SK-MEL-5 (cell line): ENCODE measurements around the gene LIN9. TPM values are rescaled to one million over a fixed set of nuclear protein-coding genes. Genes with fewer than 3 reads are reported as not detected.
"Not testable (repeated sequence)": the region's sequence is repeated elsewhere in the genome, so short reads cannot be mapped to it uniquely, and the experiment has no call there.

Experiments used
- DNase-seq: peaks from one replicate; pipeline ENCODE4 v3.0.0-alpha.2; 2016; ENCODE audit warnings: low read depth, low spot score
- in situ Hi-C: cut with HindIII; loops from 2 replicates; pipeline ENCODE4 v1.10.0; 2016; ENCODE audit warnings: low sequenced_read_pairs, high pct_unique_total_duplicates, low pct_unique_long_range_greater_than_20kb
- total RNA-seq: library from RNA; depleted of rRNA; stranded (reverse); fragments of >200 nt; shearing (Covaris generic); gene quantifications from 2 replicates; pipeline ENCODE4 v1.2.3, GENCODE V29; 2014

The LIN9 gene
- total RNA-seq, 1 experiment from 2014 or later, result 7.6 TPM

- in situ Hi-C loops, result no loop called here
- DNase-seq, result no peak
Observed at GRCh38 chr1:226292874-226293552, 16.0 kb downstream of the LIN9 start.

GRCh38 chr1:226287587-226287986 lies 21.4 kb downstream of the LIN9 start:
- DNase-seq, result no peak
- in situ Hi-C loops, result no loop called here

GRCh38 chr1:226281058-226281457 lies 27.9 kb downstream of the LIN9 start:
- in situ Hi-C loops, result no loop called here
- DNase-seq, result no peak

DNA sequence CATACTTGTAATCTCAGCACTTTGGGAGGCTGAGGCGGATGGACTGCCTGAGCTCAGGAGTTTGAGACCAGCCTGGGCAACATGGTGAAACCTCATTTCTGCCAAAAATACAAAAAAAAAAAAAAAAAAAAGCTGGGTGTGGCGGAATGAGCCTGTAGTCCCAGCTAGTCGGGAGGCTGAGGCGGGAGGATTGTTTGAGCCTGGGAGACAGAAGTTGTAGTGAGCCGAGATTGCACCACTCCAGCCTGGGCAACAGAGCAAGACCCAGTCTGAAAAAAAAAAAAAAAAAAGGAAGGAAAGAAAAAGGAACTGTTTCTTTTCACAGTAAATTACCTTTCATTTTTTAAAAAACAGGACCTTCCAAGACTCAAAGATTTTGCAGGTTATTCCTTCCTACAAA lies 29.5 kb downstream of the LIN9 start:
- no peak for DNase-seq
- in situ Hi-C loops, result no loop called here

DNA sequence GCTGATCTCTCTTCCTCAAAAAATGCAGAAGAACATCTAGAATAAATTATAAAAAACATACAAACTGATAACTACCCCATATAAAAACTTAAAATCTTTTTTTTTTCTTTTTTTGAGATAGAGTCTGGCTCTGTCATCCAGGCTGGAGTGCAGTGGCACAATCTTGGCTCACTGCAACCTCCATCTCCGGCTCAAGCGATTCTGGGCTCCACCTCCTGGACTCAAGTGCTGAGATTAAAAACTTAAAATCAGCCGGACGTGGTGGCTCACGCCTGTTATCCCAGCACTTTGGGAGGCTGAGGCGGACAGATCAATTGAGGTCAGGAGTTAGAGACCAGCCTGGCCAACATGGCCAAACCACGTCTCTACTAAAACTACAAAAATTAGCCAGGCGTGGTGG lies 31.1 kb downstream of the LIN9 start:
- in situ Hi-C loops, result no loop called here
- no peak for DNase-seq

DNA sequence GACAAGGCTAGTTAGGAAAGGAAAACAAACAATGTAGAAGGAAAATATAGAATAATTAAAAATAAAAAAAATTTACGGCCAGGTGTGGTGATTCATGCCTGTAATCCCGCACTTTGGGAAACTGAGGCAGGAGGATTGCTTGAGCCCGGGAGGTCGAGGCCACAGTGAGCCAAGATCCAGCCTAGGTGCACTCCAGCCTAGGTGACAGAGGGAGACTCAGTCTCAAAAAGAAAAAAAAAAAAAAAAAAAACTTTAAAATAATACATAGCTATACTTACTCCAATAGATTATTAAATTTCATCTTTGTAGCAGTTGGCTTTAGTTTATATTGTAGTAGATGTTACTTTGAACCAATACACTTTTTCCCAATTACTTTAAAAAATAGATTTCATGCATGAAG lies 32.0 kb downstream of the LIN9 start:
- in situ Hi-C loops, result no loop called here
- no peak for DNase-seq

DNA sequence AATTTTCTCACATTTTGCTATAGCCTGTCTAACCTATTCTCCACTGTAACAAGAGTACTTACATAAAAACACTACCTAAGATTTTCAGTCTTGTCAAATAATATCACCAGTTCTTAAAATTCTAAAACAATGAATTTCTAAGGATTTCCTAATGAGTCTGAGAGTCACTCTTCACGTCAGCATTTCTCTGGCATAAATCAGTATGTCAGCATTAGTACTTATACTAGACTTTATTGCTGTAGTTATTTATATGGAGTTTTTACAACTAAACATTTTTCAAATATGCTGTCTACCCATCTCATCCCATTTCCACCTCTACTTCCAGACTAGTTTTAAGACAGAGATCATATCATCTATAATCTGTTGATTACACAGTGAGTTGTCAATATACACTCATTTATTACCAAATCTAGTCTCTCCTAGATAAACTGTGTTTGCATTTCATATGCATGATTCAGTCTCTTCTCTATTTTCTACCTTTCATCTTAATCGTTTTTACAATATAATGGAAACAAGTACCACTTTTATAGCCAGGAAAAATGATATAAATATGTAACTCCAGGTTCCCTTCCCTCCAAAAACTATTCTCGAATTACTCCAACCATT lies 32.8 kb downstream of the LIN9 start:
- DNase-seq, result no peak
- in situ Hi-C loops, result no loop called here

GRCh38 chr1:226274138-226274537 lies 34.8 kb downstream of the LIN9 start:
- no peak for DNase-seq
- in situ Hi-C loops, result no loop called here

- in situ Hi-C loops, DNase-seq: not testable (repeated sequence)
Observed at GRCh38 chr1:226272233-226272902, 36.6 kb downstream of the LIN9 start.

DNA sequence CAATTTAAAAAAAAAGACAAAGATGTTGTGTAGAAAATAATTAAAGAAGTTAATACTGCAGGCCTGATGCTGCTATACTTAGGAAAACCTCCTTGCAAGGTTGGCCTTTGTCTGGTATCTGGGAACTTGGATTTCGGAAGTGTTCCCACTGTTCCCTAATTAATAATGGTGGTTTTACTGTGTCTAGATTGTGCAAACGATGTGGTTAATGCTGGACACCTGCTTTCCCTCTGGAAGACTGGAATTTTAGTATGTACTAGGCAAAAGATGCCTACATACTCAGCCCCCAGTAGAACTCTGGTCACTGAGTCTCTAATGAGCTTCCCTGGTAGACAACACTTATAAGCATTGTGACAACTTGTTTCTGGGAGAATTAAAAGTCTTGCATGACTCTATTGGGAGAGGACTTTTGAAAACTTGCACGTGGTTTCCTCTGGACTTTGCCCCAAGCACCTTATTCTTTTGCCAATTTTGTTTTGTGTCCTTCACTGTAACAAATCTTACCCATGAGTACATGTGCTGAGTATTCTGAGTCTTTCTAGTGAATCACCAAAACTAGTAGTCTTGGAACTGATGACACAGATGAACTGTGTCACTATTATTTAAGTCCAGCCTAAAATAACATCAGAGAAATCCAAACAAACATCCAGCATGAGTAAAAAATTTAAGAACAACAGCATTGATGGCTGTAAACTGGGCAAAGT lies 40.4 kb downstream of the LIN9 start:
- in situ Hi-C loops, result no loop called here
- DNase-seq, result peak; percentile 8

DNA sequence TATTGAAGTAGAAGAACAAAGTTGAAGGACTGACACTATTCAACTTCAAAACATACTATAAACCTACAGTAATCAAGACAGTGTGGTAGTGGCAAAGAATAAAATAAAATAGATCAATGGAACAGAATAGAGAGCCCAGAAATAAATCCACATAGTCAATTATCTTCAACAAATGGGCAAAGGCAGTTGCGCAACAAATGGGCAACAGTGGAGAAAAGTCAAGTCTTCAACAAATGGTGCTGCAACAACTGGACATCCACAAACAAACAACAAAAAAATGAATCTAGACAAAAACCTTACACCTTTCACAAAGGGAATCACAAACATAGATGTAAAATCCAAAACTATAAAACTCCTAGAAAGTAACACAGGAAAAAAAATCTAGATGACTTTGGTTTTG lies 47.1 kb downstream of the LIN9 start:
- DNase-seq, result no peak
- in situ Hi-C loops, result no loop called here

- in situ Hi-C loops, result no loop called here
- DNase-seq, result no peak
Observed at GRCh38 chr1:226255380-226255779, 53.6 kb downstream of the LIN9 start.

- DNase-seq, result no peak
- in situ Hi-C loops, result no loop called here
Observed at GRCh38 chr1:226253933-226254332, 55.0 kb downstream of the LIN9 start.

GRCh38 chr1:226252841-226253240 lies 56.1 kb downstream of the LIN9 start:
- DNase-seq, in situ Hi-C loops: not testable (repeated sequence)

DNA sequence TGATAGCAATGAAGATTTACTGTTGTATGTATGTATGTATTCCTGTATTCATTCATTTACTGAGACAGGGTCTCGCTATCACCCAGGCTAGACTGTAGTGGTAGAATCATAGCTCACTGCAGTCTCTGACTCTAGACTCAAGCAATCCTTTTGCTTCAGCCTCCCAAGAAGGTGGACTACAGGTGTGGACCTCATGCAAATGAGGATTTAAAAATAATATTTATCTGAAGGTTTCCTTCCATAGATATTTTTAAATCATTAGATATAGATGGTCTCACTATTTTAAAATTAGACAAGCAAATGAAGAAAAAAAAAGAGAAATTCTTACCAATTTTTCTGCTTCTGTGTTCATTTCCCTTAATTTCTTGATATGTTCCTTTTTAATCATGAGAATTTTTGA lies 58.5 kb downstream of the LIN9 start:
- in situ Hi-C loops, result no loop called here
- DNase-seq, result no peak

GRCh38 chr1:226248796-226249195 lies 60.2 kb downstream of the LIN9 start:
- in situ Hi-C loops, result no loop called here
- no peak for DNase-seq

DNA sequence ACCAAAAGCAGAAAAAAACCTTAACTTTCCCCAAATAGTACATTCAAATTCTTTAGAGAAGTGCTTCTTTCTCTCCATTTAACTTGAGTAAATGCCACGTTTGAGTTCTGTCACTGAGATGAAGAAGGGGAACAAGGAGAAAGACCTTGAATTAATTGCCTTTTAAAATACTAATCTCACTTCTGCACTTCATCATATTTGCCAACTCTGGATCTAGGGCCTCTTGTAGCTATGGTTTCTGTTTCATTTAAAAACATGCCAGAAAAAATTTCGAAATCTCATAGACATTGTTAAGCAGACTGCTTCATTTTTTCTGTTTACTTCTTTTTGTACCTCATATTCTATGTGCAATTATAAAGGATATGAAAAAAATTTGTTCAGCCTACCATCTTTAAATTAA lies 60.9 kb downstream of the LIN9 start:
- in situ Hi-C loops, result no loop called here

DNA sequence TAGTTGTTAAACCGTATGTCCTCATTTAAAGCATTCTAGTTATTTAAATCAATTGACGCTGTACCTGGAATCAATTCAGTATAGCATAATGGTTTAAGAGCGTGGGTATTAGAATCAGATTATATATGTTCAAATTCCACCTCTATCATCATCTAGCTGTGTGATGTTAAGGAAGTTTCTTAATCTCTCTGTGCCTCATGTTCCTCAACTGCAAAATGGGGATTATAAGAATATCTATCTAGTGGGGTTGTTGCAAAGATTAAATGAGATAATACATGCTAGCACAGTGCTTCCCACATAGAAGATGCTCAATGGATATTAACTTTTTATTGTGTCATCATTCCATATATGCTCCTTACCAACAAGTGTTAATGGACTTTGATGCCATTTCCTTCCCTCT lies 69.5 kb downstream of the LIN9 start:
- in situ Hi-C loops, result no loop called here
- DNase-seq, result no peak

More for the DNA sequence above, 60.9 kb downstream of the LIN9 start:
- DNase-seq, result no peak
